Measurements from ENCODE around the gene PER3.

Gene PER3

DNA sequence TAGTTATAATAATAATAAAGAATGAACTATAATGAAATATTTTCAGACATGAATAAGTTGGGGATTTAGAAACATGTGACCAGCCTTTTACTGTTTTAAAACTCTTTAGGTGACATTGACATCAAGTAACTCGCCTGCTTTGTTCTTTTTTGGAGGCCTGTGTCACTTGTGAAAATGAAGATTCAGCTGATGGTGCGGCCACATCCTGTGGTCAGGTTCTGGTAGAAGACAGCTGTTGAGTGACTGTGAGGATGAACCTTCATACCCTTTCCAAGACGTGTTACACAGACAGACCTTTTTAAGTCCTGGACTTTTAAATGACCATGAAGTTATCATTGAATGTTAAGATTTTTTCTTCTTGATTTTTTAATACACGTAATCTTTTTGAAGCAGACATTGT is 58.4 kb downstream of the PER3 start:
- peaks cover 9% of the 10 kb centered on the region for H3K36me3 ChIP-seq (ENCODE audit: control insufficient read depth, low read depth, low read length)
- no peaks in the 10 kb centered on the region for H3K4me1 ChIP-seq (ENCODE audit: control insufficient read depth, low read depth, low read length)
- no peaks in the 10 kb centered on the region for H3K27me3 ChIP-seq (ENCODE audit: control insufficient read depth, insufficient read depth, low read length)
- peaks cover 7% of the 10 kb centered on the region for H3K9me3 ChIP-seq (ENCODE audit: control insufficient read depth, low read depth, low read length)
- no peak overlapping the region for H3K27ac ChIP-seq (ENCODE audit: low read length)
- no peak overlapping the region for H3K9ac ChIP-seq (ENCODE audit: low read length)
- no peak overlapping the region for H3K4me3 ChIP-seq (ENCODE audit: low read length)

DNA sequence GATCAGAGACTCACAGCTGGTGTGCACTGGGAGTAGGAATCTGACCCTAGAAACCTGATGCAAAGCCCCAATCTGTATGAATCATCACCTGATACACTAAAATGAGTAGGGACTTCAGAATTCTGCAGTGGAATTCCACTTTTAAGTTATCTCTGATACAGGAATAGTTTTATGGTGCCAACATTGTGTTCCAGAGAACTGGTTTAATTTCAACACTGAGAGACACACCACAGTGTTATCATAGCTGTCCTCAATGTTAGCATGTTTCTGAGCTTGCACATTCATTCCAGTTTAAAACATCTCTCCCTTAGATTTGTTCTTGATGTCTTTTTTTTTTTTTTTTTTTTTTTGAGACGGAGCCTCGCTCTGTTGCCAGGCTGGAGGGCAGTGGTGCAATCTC is 61.7 kb downstream of the PER3 start:
- H3K27ac ChIP-seq (ENCODE audit: low read length) = no peak overlapping the region
- no peaks in the 10 kb centered on the region for H3K4me1 ChIP-seq (ENCODE audit: control insufficient read depth, low read depth, low read length)
- H3K9me3 ChIP-seq (ENCODE audit: control insufficient read depth, low read depth, low read length) = no peaks in the 10 kb centered on the region
- H3K4me3 ChIP-seq (ENCODE audit: low read length) = no peak overlapping the region
- H3K9ac ChIP-seq (ENCODE audit: low read length) = no peak overlapping the region
- peaks cover 5% of the 10 kb centered on the region for H3K36me3 ChIP-seq (ENCODE audit: control insufficient read depth, low read depth, low read length)
- no peaks in the 10 kb centered on the region for H3K27me3 ChIP-seq (ENCODE audit: control insufficient read depth, insufficient read depth, low read length)

DNA sequence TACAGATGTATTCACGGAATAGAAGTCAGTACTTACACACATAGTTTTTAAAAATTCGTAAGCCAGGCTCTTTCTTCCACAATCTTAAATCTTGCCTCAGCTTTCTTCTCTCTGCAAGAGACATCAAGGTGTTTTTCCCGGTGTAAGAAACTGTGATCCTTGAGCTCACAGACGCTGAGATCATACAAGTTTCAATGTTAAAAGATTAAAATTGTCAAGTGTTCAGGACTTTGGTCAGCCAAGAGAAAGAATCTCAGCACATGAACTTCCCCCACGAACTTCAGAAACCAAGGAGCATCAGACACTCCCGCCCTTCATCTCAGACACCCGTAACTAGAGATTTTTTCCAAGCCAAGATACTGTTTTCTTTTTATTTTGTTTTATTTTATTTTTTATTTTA is 62.6 kb downstream of the PER3 start:
- H3K36me3 ChIP-seq (ENCODE audit: control insufficient read depth, low read depth, low read length) = peaks cover 5% of the 10 kb centered on the region
- no peak overlapping the region for H3K4me3 ChIP-seq (ENCODE audit: low read length)
- no peak overlapping the region for H3K9ac ChIP-seq (ENCODE audit: low read length)
- no peaks in the 10 kb centered on the region for H3K27me3 ChIP-seq (ENCODE audit: control insufficient read depth, insufficient read depth, low read length)
- H3K4me1 ChIP-seq (ENCODE audit: control insufficient read depth, low read depth, low read length) = no peaks in the 10 kb centered on the region
- H3K9me3 ChIP-seq (ENCODE audit: control insufficient read depth, low read depth, low read length) = no peaks in the 10 kb centered on the region
- H3K27ac ChIP-seq (ENCODE audit: low read length) = no peak overlapping the region

DNA sequence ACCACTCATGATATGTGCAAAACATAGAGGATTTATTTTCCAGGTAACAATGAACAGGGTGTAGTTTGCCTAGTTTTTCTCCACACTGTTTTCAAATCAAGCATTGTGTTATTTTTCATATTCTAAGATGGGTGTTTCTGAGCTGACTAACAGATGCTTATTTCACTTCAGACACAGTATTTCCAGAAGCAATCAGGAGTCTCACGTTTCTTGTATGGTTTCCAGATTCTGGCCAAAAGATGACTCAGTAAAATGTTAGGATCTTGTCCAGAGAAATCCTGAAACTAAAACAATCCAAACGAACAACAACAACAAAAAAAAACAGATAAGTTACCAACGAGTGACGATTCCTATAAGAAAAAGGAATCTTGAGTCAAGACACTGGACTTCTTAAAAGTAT is 63.5 kb downstream of the PER3 start:
- no peaks in the 10 kb centered on the region for H3K27me3 ChIP-seq (ENCODE audit: control insufficient read depth, insufficient read depth, low read length)
- no peak overlapping the region for H3K9ac ChIP-seq (ENCODE audit: low read length)
- H3K4me1 ChIP-seq (ENCODE audit: control insufficient read depth, low read depth, low read length) = peaks cover 4% of the 10 kb centered on the region
- H3K27ac ChIP-seq (ENCODE audit: low read length) = no peak overlapping the region
- peaks cover 5% of the 10 kb centered on the region for H3K36me3 ChIP-seq (ENCODE audit: control insufficient read depth, low read depth, low read length)
- H3K9me3 ChIP-seq (ENCODE audit: control insufficient read depth, low read depth, low read length) = no peaks in the 10 kb centered on the region
- H3K4me3 ChIP-seq (ENCODE audit: low read length) = no peak overlapping the region

DNA sequence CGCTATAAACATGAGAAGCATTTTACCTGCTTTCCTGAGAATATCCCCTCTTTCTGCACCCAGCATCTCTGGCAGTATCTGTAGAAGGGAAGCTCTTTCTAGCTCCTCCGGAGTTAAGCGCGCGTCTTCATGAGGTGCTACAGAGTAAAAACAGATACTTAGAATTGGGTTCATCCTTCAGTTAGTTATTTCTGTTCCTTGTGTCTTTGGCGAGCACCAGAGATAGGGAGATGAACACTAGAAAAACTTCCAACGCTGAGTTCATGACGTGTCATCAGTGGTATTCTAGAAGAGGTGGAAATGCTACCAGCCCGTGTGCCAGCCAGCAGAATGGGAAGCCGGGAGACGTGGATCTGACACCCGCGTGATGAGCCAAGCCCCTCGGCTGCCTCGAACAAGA is 66.7 kb downstream of the PER3 start:
- no peaks in the 10 kb centered on the region for H3K27me3 ChIP-seq (ENCODE audit: control insufficient read depth, insufficient read depth, low read length)
- H3K36me3 ChIP-seq (ENCODE audit: control insufficient read depth, low read depth, low read length) = no peaks in the 10 kb centered on the region
- H3K4me1 ChIP-seq (ENCODE audit: control insufficient read depth, low read depth, low read length) = peaks cover 12% of the 10 kb centered on the region
- no peaks in the 10 kb centered on the region for H3K9me3 ChIP-seq (ENCODE audit: control insufficient read depth, low read depth, low read length)
- H3K4me3 ChIP-seq (ENCODE audit: low read length) = no peak overlapping the region
- no peak overlapping the region for H3K9ac ChIP-seq (ENCODE audit: low read length)
- H3K27ac ChIP-seq (ENCODE audit: low read length) = no peak overlapping the region

DNA sequence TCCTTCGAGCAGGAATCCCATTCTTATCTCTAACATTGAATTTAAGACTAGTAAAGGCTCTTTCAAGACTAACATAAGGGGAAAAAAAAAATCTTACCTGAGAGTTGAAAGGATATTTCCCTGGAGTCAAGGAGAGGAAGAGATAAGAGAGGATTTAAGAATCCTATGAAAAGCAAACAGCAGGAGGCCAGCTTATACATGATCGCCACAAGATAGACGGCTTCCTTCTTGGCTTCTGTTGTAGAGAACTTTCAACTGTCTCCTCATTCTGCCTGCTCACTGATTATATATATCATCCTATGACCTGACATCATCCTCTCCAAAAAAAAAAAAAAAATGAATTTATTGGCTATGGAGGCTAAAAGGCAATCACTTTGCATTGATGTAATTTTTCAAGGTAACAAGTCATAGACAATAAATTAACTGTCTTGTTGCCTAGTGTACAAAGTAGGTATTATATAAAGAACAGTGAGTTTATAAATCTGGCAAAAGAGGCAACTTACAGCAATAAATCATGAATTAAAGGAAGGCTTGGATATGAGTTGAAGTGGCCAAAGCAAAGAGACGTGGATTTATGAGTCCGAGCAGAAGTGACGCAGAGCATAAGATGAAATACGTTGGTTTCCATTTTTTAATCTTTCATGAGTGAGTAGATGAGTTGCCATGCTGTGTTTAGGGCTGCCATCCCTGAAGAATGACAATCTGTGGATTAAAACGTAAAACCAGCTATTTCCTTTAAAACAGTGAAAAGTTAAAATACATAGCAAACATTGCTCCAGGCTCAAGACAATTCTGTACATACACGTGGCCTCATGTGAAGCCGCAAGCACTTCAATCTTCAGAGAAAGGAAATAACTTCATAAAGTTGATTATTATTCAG is 69.0 kb downstream of the PER3 start, which contains the start of gene UTS2:
TSS of gene UTS2 (minus strand) at position 262 of the 880 bp plus-strand sequence. CDS start at position 200, 62 bp downstream.
- Histone ChIP-seq H3K9me3 (ENCODE audit: control insufficient read depth, low read depth, low read length) (no peaks in the 10 kb centered on the region), H3K4me1 (ENCODE audit: control insufficient read depth, low read depth, low read length) (peaks cover 12% of the 10 kb centered on the region)

DNA sequence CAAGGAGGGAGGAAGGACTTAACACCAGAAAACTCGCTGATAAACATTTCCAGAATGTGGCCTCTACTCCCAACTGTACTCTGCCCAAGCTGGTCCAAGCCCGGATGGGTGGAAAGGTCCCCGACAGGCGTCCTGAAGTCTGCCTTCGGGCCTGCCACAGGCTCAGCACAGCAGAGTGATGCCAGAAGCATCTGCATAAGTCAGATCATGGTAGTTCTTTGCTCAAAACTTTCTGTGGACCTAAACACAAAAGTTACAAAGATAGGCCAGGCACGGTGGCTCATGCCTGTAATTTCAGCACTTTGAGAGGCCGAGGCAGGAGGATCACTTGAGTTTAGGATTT is 69.6 kb downstream of the PER3 start:
- no peaks in the 10 kb centered on the region for H3K9me3 ChIP-seq (ENCODE audit: control insufficient read depth, low read depth, low read length)
- no peak overlapping the region for H3K27ac ChIP-seq (ENCODE audit: low read length)
- no peak overlapping the region for H3K9ac ChIP-seq (ENCODE audit: low read length)
- H3K4me3 ChIP-seq (ENCODE audit: low read length) = no peak overlapping the region
- H3K4me1 ChIP-seq (ENCODE audit: control insufficient read depth, low read depth, low read length) = peaks cover 12% of the 10 kb centered on the region
- H3K36me3 ChIP-seq (ENCODE audit: control insufficient read depth, low read depth, low read length) = no peaks in the 10 kb centered on the region
- no peaks in the 10 kb centered on the region for H3K27me3 ChIP-seq (ENCODE audit: control insufficient read depth, insufficient read depth, low read length)

More for the DNA sequence above, 69.0 kb downstream of the PER3 start, which contains the start of gene UTS2:
- Histone ChIP-seq H3K9ac (ENCODE audit: low read length) (no peak within 1 kb of the TSS), H3K4me3 (ENCODE audit: low read length) (no peak within 1 kb of the TSS), H3K36me3 (ENCODE audit: control insufficient read depth, low read depth, low read length) (no peaks in the 10 kb centered on the region), H3K27ac (ENCODE audit: low read length) (no peak within 1 kb of the TSS), H3K27me3 (ENCODE audit: control insufficient read depth, insufficient read depth, low read length) (no peaks in the 10 kb centered on the region)

DNA sequence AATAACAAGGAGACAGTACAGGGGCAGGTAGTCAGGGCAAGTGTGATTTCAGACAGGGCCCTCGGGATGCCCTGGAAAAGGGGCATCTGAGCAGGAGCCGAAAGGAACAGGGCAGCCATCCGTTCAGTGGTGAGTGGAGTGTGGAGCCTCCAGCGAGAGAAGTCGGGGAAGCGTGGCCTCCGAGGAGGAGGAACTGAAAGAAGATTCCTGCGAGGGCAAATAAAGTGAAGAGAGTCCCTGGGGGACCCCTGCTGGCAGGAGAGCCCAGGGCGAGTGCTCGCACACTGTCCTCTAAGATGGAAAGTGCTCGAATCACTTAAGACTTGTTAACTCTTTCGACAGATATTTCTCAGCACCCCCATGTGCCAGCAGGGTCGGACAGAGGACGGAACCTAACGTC is 72.3 kb downstream of the PER3 start:
- Histone ChIP-seq H3K27ac (ENCODE audit: low read length) (no peak overlapping the region), H3K4me3 (ENCODE audit: low read length) (no peak overlapping the region), H3K9me3 (ENCODE audit: control insufficient read depth, low read depth, low read length) (no peaks in the 10 kb centered on the region), H3K27me3 (ENCODE audit: control insufficient read depth, insufficient read depth, low read length) (no peaks in the 10 kb centered on the region), H3K4me1 (ENCODE audit: control insufficient read depth, low read depth, low read length) (peaks cover 12% of the 10 kb centered on the region), H3K36me3 (ENCODE audit: control insufficient read depth, low read depth, low read length) (no peaks in the 10 kb centered on the region), H3K9ac (ENCODE audit: low read length) (no peak overlapping the region)

DNA sequence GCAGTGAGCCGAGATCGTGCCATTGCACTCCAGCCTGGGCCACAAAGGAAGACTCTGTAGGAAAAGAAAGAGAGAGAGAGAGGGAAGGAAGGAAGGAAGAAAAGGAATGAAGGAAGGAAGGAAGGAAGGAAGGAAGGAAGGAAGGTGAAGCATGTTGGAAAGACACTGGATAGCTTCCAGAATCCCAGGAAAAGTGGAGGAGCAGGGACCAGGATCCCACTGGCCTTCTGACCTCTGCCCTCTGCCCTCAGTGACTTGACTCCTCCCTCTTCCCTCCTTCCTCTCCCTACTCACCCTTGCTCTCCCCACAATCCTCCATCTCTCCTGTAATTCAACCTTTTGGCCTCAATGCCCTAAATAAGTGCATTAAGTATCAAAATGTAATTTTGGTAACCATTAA is 72.9 kb downstream of the PER3 start:
- no peak overlapping the region for H3K9ac ChIP-seq (ENCODE audit: low read length)
- H3K4me3 ChIP-seq (ENCODE audit: low read length) = no peak overlapping the region
- no peaks in the 10 kb centered on the region for H3K36me3 ChIP-seq (ENCODE audit: control insufficient read depth, low read depth, low read length)
- H3K9me3 ChIP-seq (ENCODE audit: control insufficient read depth, low read depth, low read length) = no peaks in the 10 kb centered on the region
- no peaks in the 10 kb centered on the region for H3K27me3 ChIP-seq (ENCODE audit: control insufficient read depth, insufficient read depth, low read length)
- H3K4me1 ChIP-seq (ENCODE audit: control insufficient read depth, low read depth, low read length) = peaks cover 12% of the 10 kb centered on the region
- H3K27ac ChIP-seq (ENCODE audit: low read length) = no peak overlapping the region

DNA sequence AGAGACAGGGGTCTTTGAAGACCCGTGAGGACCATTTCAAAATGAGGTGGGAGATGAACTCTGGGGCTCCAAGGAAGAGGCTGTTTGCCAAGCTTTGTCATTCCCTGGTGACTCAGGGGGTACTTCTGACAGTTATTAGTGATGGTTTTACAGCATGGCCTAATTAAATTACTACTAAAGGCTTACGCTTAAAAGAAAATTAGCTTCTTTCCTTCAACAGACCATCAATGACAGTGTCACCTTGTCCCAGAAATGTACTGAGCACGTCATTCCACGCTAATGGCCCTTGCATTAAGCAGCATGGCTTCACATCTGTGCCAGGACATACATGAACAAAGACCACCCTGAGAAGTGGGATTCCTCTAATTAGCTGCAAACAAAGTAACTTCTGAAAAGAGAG is 73.9 kb downstream of the PER3 start:
- Histone ChIP-seq H3K9ac (ENCODE audit: low read length) (no peak overlapping the region), H3K36me3 (ENCODE audit: control insufficient read depth, low read depth, low read length) (no peaks in the 10 kb centered on the region), H3K4me3 (ENCODE audit: low read length) (no peak overlapping the region), H3K27me3 (ENCODE audit: control insufficient read depth, insufficient read depth, low read length) (no peaks in the 10 kb centered on the region), H3K9me3 (ENCODE audit: control insufficient read depth, low read depth, low read length) (no peaks in the 10 kb centered on the region), H3K4me1 (ENCODE audit: control insufficient read depth, low read depth, low read length) (peaks cover 5% of the 10 kb centered on the region), H3K27ac (ENCODE audit: low read length) (no peak overlapping the region)

DNA sequence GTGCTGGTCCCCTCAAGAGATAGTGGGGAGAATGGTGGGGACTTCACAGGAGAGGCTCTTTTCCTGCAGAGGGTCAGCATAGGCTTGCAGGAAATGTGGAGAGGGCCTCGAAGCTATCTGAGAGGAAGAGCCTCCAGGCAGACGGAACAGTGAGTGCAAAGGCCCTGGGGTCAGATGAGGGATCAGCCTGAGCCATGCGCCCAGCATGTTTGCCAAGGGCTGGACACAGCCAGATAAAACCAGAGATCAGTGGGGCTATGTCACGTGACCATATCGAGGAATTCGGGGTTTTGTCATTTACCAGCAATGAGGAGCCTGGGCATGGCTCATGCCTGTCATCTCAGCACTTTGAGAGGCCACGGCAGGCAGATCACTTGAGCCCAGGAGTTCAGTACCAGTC is 75.3 kb downstream of the PER3 start:
- no peak overlapping the region for H3K4me3 ChIP-seq (ENCODE audit: low read length)
- no peak overlapping the region for H3K27ac ChIP-seq (ENCODE audit: low read length)
- no peaks in the 10 kb centered on the region for H3K36me3 ChIP-seq (ENCODE audit: control insufficient read depth, low read depth, low read length)
- no peaks in the 10 kb centered on the region for H3K27me3 ChIP-seq (ENCODE audit: control insufficient read depth, insufficient read depth, low read length)
- no peak overlapping the region for H3K9ac ChIP-seq (ENCODE audit: low read length)
- no peaks in the 10 kb centered on the region for H3K9me3 ChIP-seq (ENCODE audit: control insufficient read depth, low read depth, low read length)
- H3K4me1 ChIP-seq (ENCODE audit: control insufficient read depth, low read depth, low read length) = no peaks in the 10 kb centered on the region

DNA sequence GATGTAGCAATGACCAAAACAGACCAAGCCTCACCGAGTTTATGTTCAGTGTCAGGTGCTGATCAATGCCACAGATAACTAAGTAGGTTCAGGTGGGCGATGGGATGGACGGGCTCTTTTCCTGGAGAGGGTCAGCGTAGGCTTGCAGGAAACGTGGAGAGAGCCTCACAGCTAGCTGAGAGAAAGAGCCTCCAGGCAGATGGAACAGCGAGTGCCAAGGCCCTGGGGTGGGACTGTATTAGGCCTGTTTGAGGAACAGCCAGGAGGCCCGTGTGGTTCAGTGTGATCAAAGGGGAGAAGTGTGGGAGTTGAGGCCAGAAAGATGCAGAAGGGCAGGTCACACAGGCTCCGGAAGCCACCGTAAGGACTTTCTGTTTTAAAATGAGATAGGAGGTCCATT is 76.0 kb downstream of the PER3 start:
- Histone ChIP-seq H3K9ac (ENCODE audit: low read length) (no peak overlapping the region), H3K9me3 (ENCODE audit: control insufficient read depth, low read depth, low read length) (no peaks in the 10 kb centered on the region), H3K36me3 (ENCODE audit: control insufficient read depth, low read depth, low read length) (no peaks in the 10 kb centered on the region), H3K27ac (ENCODE audit: low read length) (no peak overlapping the region), H3K4me1 (ENCODE audit: control insufficient read depth, low read depth, low read length) (no peaks in the 10 kb centered on the region), H3K4me3 (ENCODE audit: low read length) (no peak overlapping the region), H3K27me3 (ENCODE audit: control insufficient read depth, insufficient read depth, low read length) (no peaks in the 10 kb centered on the region)

Measured in iPS-18a (cell line).